HPDE6-E6E7 (cell line): ENCODE measurements around the gene FHIP1B.
"Not testable (repeated sequence)": the region's sequence is repeated elsewhere in the genome, so short reads cannot be mapped to it uniquely, and the experiment has no call there.

ENCODE experiments used
- DNase-seq: peaks from one replicate; pipeline ENCODE4 v3.0.0; 2011; ENCODE audit warnings: missing footprints; ENCODE audit errors: extremely low spot score

FHIP1B gene

GRCh38 chr11:6234387-6235107, at the start of gene FHIP1B:
TSS of gene FHIP1B (minus strand) at chr11:6234636. CDS start at chr11:6224516, 10,120 bp downstream.
- peak; percentile 91 for DNase-seq

GRCh38 chr11:6283453-6284023, 49.1 kb upstream of the FHIP1B start:
- no peak for DNase-seq

- not testable (repeated sequence) for DNase-seq
These were observed 46.4 kb upstream of the FHIP1B start for GRCh38 chr11:6280809-6281208.

- no peak for DNase-seq
These were observed 38.8 kb upstream of the FHIP1B start for GRCh38 chr11:6273188-6273587.

- DNase-seq = no peak
These were observed 37.2 kb upstream of the FHIP1B start for GRCh38 chr11:6271598-6271997.

- no peak for DNase-seq
These were observed 36.3 kb upstream of the FHIP1B start for GRCh38 chr11:6270584-6271246.

GRCh38 chr11:6269994-6270393, 35.6 kb upstream of the FHIP1B start:
- no peak for DNase-seq

GRCh38 chr11:6268820-6269219, 34.4 kb upstream of the FHIP1B start:
- DNase-seq = no peak

- no peak for DNase-seq
These were observed 29.2 kb upstream of the FHIP1B start for GRCh38 chr11:6263662-6264061.

GRCh38 chr11:6260207-6260726, 25.8 kb upstream of the FHIP1B start:
- no peak for DNase-seq

- no peak for DNase-seq
These were observed 24.2 kb upstream of the FHIP1B start for GRCh38 chr11:6258571-6259081.

GRCh38 chr11:6258141-6258540, 23.7 kb upstream of the FHIP1B start:
- no peak for DNase-seq

GRCh38 chr11:6253197-6253596, 18.8 kb upstream of the FHIP1B start:
- DNase-seq = no peak

GRCh38 chr11:6251990-6252473, 17.6 kb upstream of the FHIP1B start:
- DNase-seq = no peak

- DNase-seq = peak; percentile 44
These were observed 16.8 kb upstream of the FHIP1B start for GRCh38 chr11:6251120-6251733.

- DNase-seq = peak; percentile 63
These were observed 15.5 kb upstream of the FHIP1B start for GRCh38 chr11:6249770-6250555.

- DNase-seq = not testable (repeated sequence)
These were observed 14.5 kb upstream of the FHIP1B start for GRCh38 chr11:6248897-6249296.

GRCh38 chr11:6248248-6248647, 13.8 kb upstream of the FHIP1B start:
- DNase-seq = no peak

GRCh38 chr11:6245536-6245935, 11.1 kb upstream of the FHIP1B start:
- no peak for DNase-seq

GRCh38 chr11:6241316-6241715, 6.9 kb upstream of the FHIP1B start:
- DNase-seq = no peak

GRCh38 chr11:6240781-6241180, 6.3 kb upstream of the FHIP1B start:
- no peak for DNase-seq
